Omental fat pad (tissue), 4 donors: Measurements from ENCODE around the gene ASAP3. TPM values are rescaled to one million over a fixed set of nuclear protein-coding genes. Genes with fewer than 3 reads are reported as not detected.

Experiments used
- ATAC-seq: fragments of 150-250 bp; one replicate; pipeline ENCODE4 v1.9.1; 2016; ENCODE audit warnings: mild to moderate bottlenecking, moderate library complexity; ENCODE audit not compliant: low FRiP score
- DNase-seq: peaks from one replicate; pipeline ENCODE4 v3.0.0-alpha.2; 2019; ENCODE audit warnings: low spot score
- total RNA-seq, 4 donors: library from RNA; depleted of rRNA; stranded (reverse); fragments of >200 nt; gene quantifications; one replicate each; pipeline ENCODE4 v1.1.0, GENCODE V29; 2016
- TF ChIP-seq, protein P1 (sequence below), 3 donors: fragments of 450-650 bp; IDR thresholded peaks; one replicate each; pipeline ENCODE4 v1.5.1; 2016 to 2017; ENCODE audit warnings: antibody characterized with exemption in 3 of 3, mild to moderate bottlenecking in 3 of 3, moderate library complexity in 2 of 3

Gene ASAP3
- total RNA-seq, 4 donors from 2014 or later: 30.6 to 71.7 (median 36.7) TPM

DNA sequence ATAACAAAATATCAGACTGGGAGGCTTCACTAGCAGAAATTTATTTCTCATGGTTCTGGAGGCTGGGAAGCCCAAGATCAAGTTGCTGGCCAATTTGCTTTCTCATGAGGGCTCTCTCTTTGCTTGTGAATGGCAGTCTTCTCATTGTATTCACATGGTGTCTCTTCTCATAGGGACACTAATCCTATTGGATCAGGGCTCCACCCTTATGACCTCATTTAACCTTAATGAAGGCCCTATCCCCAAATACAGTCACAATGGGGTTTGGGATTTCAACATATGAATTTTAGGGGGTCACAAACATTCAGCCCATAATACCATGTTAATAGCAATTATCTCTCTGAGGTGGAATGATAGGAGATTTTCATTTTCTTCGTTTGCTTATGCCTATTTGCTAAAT lies 84.8 kb downstream of the ASAP3 start:
- TF ChIP-seq, protein P1, sequence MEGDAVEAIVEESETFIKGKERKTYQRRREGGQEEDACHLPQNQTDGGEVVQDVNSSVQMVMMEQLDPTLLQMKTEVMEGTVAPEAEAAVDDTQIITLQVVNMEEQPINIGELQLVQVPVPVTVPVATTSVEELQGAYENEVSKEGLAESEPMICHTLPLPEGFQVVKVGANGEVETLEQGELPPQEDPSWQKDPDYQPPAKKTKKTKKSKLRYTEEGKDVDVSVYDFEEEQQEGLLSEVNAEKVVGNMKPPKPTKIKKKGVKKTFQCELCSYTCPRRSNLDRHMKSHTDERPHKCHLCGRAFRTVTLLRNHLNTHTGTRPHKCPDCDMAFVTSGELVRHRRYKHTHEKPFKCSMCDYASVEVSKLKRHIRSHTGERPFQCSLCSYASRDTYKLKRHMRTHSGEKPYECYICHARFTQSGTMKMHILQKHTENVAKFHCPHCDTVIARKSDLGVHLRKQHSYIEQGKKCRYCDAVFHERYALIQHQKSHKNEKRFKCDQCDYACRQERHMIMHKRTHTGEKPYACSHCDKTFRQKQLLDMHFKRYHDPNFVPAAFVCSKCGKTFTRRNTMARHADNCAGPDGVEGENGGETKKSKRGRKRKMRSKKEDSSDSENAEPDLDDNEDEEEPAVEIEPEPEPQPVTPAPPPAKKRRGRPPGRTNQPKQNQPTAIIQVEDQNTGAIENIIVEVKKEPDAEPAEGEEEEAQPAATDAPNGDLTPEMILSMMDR (IDR thresholded peaks at IDR 0.05): no peak
- ATAC-seq: no peak
- no peak for DNase-seq

DNA sequence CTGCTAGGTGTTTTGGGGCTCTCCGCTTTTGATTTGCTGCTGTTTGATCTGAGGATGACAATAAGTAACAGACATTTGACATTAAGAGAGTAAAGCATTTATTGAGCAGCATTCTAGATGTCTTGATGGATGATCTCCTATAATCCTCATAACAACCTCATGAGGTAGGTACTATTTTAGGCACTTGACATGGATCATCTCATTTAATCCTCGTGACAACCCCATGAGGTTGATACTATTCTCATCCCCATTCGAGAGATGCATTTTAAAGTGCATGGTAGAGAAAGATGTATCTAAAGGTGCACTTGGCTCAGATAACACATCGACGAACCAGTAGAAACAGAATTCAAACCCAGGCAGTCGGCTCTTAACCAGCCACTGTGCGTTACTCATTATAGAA lies 86.1 kb downstream of the ASAP3 start:
- no peak for ATAC-seq
- TF ChIP-seq, protein P1 (IDR thresholded peaks at IDR 0.05): no peak
- DNase-seq: no peak

DNA sequence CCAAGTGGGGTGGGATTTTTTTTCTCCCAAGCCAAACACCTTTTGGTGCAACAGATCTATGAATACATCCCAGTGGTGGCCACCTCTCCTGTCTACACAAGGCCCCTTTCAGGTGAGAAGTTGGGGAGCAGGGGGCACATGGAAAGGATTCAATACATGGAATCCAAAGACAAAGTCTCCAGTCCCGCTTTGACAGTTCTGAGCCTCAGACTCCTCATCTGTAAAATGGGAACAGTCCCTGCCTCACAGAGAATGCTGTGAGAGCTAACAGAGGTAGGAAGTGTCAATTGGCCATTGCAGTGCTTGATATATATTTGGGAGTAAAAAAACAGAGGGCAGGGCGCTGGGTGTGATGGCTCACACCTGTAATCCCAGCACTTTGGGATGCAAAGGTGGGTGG lies 87.6 kb downstream of the ASAP3 start:
- no peak for ATAC-seq
- no peak for DNase-seq
- TF ChIP-seq, protein P1 (IDR thresholded peaks at IDR 0.05): no peak

DNA sequence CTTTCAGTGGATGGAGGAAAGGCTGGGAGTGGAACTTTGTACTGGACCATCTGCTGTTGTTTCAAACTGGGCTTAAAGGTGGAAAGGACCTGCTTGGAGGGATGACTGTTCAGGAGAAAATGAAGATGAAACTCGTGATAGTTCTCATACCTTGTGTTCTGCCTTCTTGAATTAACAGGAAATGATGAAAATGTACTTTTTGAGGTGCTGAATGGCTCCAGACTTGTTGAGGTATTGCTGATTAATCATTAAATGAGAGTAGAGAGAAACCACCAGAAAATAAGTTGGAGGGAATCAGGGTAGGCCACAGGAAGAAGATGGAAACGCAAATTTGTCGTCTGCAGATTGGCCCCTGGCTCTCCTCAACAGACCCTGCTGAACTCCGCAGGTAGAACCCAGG lies 88.1 kb downstream of the ASAP3 start:
- no peak for DNase-seq
- TF ChIP-seq, protein P1 (IDR thresholded peaks at IDR 0.05): no peak
- no peak for ATAC-seq

DNA sequence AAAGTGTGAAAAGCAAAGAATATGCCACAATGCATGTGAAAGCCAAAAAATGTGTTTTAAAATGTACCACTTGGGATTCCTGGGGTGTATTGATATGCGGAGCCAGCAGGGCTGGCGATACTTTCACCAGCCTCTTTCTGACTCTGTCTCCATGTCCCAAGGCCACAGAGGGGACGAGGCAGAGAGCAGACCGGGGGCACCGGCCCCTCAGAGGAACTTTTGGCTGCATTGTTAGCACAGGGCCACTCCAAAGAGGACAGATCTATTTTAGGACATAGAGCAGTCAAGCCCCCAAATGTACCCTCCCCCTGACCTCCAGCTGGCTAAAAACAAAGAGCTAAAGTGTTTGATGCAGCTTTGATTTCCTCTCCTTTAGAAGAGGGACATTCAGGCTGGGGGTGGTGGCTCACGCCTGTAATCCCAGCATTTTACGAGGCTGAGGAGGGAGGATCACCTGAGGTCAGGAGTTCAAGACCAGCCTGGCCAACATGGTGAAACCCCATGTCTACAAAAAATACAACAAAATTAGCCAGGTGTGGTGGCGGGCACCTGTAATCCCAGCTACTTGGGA lies 88.7 kb downstream of the ASAP3 start:
- DNase-seq: no peak
- ATAC-seq: no peak

DNA sequence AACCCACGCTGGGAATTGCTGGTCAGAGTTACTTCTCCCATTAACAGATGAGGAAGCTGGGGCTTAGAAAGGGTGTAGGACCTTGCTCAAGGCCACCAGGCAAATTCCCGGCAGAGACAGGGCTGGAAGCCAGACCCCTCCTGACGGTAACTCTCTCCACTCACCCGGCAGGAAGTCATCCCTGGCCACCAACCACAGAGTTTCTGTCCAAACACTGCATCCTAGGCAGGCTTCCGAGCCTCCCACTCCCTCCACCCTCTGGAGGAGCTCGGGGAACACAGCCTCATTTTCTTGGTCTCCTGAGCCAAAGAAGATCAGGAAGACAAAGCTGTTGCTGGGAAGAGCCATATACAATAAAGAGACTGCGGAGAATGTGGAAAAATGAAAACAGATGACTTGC lies 89.3 kb downstream of the ASAP3 start:
- no peak for DNase-seq
- TF ChIP-seq, protein P1 (IDR thresholded peaks at IDR 0.05): no peak
- ATAC-seq: peak; percentile 33

More for the DNA sequence above, 88.7 kb downstream of the ASAP3 start:
- TF ChIP-seq, protein P1 (IDR thresholded peaks at IDR 0.05): no peak

DNA sequence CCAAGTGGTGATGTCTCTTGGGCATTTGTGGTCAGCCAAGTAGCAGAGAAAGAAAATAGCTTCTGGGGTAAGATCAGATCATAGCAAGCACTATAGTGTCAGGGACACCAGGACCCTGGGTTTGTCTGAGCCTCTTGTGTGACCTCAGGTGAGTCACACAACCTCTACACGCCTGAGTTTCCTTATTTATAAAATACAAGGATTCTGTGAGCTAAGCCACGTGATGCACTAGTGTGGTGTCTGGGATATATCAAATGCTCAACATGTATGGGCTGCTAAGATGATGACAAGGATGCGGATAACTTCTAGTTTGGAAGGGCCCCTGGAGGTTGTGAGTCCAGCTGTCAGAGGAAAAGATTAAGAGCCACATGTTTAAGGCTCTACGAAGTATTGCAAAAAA lies 89.8 kb downstream of the ASAP3 start:
- no peak for DNase-seq
- ATAC-seq: no peak
- TF ChIP-seq, protein P1 (IDR thresholded peaks at IDR 0.05): no peak
